Calu3 (cell line): ENCODE data around the gene RAPGEF5. TPM values are rescaled to one million over a fixed set of nuclear protein-coding genes. Genes with fewer than 3 reads are reported as not detected.

Experiments
- BruUV-seq: library from RNA; stranded (reverse); fragments of 400-500 nt; replicated peaks from 2 replicates; lab custom pipeline; 2021; lab: Mats Ljungman, UMichigan
- CTCF ChIA-PET: fragments of 300-600 bp; sonication (Branson Sonifier 250); formaldehyde crosslinking; loops from one replicate; lab custom pipeline; 2022; ENCODE audit warnings: antibody characterized with exemption; lab: Charles Lee
- DNase-seq: peaks from one replicate; pipeline ENCODE4 v3.0.0; 2022
- H3K27ac Mint-ChIP-seq: one replicate; pipeline ENCODE4 v1.8.0; 2022; ENCODE audit warnings: mixed read lengths; ENCODE audit not compliant: unreplicated experiment
- H3K27me3 Mint-ChIP-seq: one replicate; pipeline ENCODE4 v1.8.0; 2022; ENCODE audit warnings: mixed read lengths; ENCODE audit not compliant: unreplicated experiment
- H3K36me3 Mint-ChIP-seq: one replicate; pipeline ENCODE4 v1.8.0; 2022; ENCODE audit warnings: mild to moderate bottlenecking, moderate library complexity, mixed read lengths; ENCODE audit not compliant: insufficient read depth, unreplicated experiment
- H3K4me1 Mint-ChIP-seq: one replicate; pipeline ENCODE4 v1.8.0; 2022; ENCODE audit warnings: mild to moderate bottlenecking, low read depth, mixed read lengths; ENCODE audit not compliant: unreplicated experiment
- H3K4me3 Mint-ChIP-seq: one replicate; pipeline ENCODE4 v1.8.0; 2022; ENCODE audit warnings: mild to moderate bottlenecking, low read depth, moderate library complexity, mixed read lengths; ENCODE audit not compliant: unreplicated experiment
- H3K9me3 Mint-ChIP-seq: one replicate; pipeline ENCODE4 v1.8.0; 2022; ENCODE audit warnings: low read depth, mixed read lengths; ENCODE audit not compliant: unreplicated experiment
- CTCF ChIP-seq: fragments of 200-600 bp; IDR thresholded peaks from one replicate; pipeline ENCODE4 v1.8.0; 2022; ENCODE audit warnings: antibody characterized with exemption; ENCODE audit not compliant: unreplicated experiment
- intact Hi-C: fragments of 100-400 bp; cut with micrococcal nuclease; formaldehyde crosslinking; loops from one replicate; pipeline ENCODE4 v1.10.0; 2022; ENCODE audit not compliant: unreplicated experiment
- total RNA-seq: library from RNA; stranded (reverse); gene quantifications from 2 replicates; pipeline ENCODE4 v1.2.3, GENCODE V29; 2022

RAPGEF5 gene
- total RNA-seq, 1 experiment from 2014 or later, result 108 TPM

- BruUV-seq, result no TSS peak
- H3K4me3 Mint-ChIP-seq, result no peak overlapping the region
- DNase-seq, result no peak
These were observed 21.4 kb upstream of the RAPGEF5 start for GRCh38 chr7:22378199-22378980.

GRCh38 chr7:22377703-22378102, 20.7 kb upstream of the RAPGEF5 start:
- H3K27me3 Mint-ChIP-seq, result no peaks in the 10 kb centered on the region
- H3K4me3 Mint-ChIP-seq, result no peak overlapping the region
- H3K27ac Mint-ChIP-seq, result no peak overlapping the region
- H3K4me1 Mint-ChIP-seq, result peaks cover 18% of the 10 kb centered on the region
- CTCF ChIA-PET, result no interaction called here
- H3K36me3 Mint-ChIP-seq, result no peaks in the 10 kb centered on the region
- no peaks in the 10 kb centered on the region for H3K9me3 Mint-ChIP-seq
- TF ChIP-seq CTCF, result no peak
- no peak for DNase-seq
- intact Hi-C loops, result no loop called here
- no TSS peak for BruUV-seq

More at GRCh38 chr7:22378199-22378980, 21.4 kb upstream of the RAPGEF5 start:
- CTCF ChIA-PET, result no interaction called here
- Mint-ChIP-seq H3K27ac (no peak overlapping the region), H3K4me1 (peaks cover 11% of the 10 kb centered on the region), H3K36me3 (no peaks in the 10 kb centered on the region), H3K9me3 (no peaks in the 10 kb centered on the region), H3K27me3 (no peaks in the 10 kb centered on the region)
- intact Hi-C loops, result no loop called here
- no peak for TF ChIP-seq CTCF

GRCh38 chr7:22375359-22376048, 18.6 kb upstream of the RAPGEF5 start:
- CTCF ChIA-PET, result interaction anchor here (0.5 kb wide), 1 partner anchor 7 kb away, joined by 3 read pairs; no protein-coding TSS in a partner anchor
- DNase-seq, result no peak
- no peak for TF ChIP-seq CTCF
- no peaks in the 10 kb centered on the region for H3K27me3 Mint-ChIP-seq
- H3K4me1 Mint-ChIP-seq, result peaks cover 28% of the 10 kb centered on the region
- no peaks in the 10 kb centered on the region for H3K36me3 Mint-ChIP-seq
- H3K9me3 Mint-ChIP-seq, result no peaks in the 10 kb centered on the region
- intact Hi-C loops, result no loop called here
- no TSS peak for BruUV-seq
- no peak overlapping the region for H3K27ac Mint-ChIP-seq
- H3K4me3 Mint-ChIP-seq, result no peak overlapping the region

- no peak for TF ChIP-seq CTCF
- intact Hi-C loops, result no loop called here
- no peak overlapping the region for H3K27ac Mint-ChIP-seq
- peaks cover 28% of the 10 kb centered on the region for H3K4me1 Mint-ChIP-seq
- H3K9me3 Mint-ChIP-seq, result no peaks in the 10 kb centered on the region
- no TSS peak for BruUV-seq
- CTCF ChIA-PET, result interaction anchor here (2.2 kb wide), 1 partner anchor 11 kb away, joined by 6 read pairs; no protein-coding TSS in a partner anchor
- no peaks in the 10 kb centered on the region for H3K36me3 Mint-ChIP-seq
- H3K27me3 Mint-ChIP-seq, result no peaks in the 10 kb centered on the region
- no peak overlapping the region for H3K4me3 Mint-ChIP-seq
- no peak for DNase-seq
These were observed 17.0 kb upstream of the RAPGEF5 start for GRCh38 chr7:22373911-22374310.
